GM19467 (cell line): ENCODE measurements around the gene SLC25A46.
"Not testable (repeated sequence)": the region's sequence is repeated elsewhere in the genome, so short reads cannot be mapped to it uniquely, and the experiment has no call there.

ENCODE experiments used
- ATAC-seq: cut with Tn5 transposase; IDR thresholded peaks from one replicate; pipeline ENCODE4 v1.9.1; 2021; ENCODE audit warnings: mild to moderate bottlenecking, moderate library complexity; ENCODE audit not compliant: unreplicated experiment

The SLC25A46 gene

DNA sequence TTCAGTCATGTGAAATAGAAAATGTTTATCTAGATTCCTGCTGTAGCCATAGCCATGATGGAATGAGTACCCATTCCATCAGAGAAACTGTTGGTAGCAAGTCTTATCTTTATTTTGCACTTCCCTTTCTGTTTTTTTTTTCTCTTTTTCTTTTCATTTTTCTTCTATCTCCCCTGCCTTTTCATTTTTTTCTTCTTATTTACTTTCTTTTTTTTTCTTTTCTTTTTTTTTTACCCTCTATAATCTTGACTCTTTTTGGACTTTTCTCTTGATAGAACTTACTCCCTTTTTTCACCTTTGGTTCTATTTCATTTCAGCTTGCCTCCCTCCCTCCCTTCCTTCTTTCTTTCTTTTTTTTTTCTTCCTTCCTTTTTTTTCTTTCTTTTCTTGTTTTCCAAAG, 15.4 kb downstream of the SLC25A46 start:
- ATAC-seq: no peak

DNA sequence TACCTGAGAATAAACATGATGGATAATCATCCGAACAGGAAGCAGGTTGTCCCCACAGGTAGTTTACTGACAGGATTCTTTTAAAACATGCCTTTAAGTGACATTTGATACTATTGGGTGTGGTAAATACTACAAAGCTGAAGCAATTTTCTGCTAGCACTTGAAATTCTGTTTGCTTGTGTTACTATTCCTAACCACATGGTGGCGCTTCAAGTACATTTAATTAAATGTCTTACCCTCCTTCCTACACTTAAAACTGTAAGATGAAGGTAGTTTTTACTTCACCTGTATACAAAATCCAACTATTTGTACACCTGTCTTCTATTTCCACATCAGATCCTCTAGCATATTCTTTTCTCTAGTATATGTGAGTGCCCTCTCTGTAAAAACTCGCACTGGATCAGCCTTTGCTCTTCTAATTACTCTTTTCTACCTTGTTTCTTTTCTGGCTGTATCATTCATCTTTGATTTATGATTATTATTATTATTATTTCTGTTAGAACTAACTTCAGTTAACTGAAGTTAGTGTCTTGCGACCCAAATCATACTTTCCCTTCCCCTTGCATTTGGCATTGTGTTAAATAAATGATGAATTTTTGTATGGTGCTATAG, 18.4 kb downstream of the SLC25A46 start:
- ATAC-seq: no peak

DNA sequence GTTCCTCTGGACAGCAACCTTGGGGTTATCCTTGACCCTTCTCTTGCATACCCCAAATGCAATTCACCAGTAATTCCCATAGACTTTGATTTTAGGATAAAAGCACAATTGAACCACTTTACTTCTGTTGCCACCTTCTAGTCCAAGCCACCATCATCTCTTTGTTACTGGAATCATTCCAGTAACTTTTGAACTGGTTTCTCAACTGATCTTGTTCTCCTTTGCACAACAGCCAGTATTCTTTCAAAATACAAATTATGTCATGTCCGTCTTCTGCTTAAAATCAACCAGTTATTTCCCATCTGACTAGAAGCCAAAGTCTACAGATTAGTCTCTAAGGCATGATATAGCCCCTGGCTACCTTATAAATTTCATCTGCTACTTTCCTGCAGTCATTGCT, 21.4 kb downstream of the SLC25A46 start:
- no peak for ATAC-seq

DNA sequence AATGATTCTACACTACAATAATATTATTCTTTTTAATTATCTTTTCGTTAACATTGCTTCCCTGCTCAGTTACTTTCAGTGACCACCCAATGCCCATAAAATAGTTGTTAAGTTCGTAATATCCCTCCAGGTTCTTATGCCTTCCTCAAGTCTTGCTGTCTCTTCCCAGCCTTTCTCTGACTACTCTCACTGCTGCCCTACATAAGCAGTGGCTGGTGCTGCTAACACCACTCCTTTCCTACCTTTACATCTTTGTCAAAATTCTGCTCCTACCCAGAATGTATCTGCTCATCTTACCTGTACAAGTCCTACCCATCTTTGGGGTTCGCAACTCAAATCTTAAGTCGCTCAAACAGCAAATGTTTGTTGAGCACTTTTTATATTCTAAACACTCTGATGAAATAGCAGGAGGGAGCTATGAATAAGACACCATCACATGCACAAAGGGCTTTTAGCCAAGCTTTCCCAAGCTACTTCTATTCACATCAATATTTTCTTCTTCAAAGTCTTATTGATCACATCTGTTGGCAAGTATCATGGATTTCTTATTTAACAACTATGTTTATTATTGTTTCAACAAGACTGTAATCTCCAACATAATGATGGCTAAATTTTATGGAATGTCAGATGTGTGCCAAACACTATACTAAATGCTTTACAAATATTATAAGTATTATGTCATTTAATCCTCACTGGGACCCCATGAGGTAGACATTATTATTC, 29.5 kb downstream of the SLC25A46 start:
- ATAC-seq: no peak

DNA sequence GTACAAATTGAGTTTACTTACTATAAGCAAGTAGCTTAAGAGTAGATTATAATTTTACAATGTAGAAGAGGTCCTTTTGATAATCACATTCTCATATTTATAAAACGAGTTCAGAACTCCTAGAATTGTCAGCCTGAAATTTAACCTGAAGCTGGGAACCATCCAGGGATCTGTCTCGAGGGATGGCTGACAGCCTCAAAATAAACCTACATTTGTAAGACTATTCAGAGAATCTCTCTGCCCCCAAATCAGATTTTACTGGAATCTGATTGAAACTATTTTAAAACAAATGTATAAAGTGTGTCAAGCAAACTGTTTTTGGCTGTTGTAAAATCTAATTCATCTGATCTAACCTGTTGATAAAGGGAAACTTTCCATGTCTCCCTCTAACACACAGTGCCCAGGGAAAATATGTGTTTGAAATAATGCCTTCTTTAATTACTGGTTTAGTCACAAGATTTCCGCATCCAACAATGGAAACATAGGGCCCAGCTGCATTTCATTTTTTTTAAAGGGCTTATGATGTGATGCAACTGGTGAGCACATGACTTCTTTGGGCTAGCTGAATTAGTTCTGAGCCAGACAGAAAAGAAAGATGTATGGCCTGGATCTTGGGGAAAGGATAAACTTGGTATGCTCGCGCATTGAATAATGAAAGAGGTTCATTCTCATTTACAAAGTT, 30.3 kb downstream of the SLC25A46 start:
- ATAC-seq: no peak

DNA sequence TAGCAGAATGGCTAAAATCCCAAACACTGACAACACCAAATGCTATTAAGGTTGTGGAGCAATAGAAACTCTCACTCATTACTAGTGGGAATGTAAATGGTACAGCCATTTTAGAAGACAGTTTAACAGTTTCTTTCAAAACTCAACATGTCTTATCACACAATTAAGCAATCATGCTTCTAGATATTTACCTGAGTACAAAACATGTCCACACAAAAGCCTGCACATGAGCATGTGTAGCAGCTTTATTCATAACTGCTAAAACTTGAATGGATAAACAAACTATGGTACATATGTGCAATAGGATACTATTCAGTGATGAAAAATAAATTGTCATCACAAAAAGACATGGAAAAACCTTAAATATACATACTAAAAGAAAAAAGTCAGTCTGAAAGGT, 31.5 kb downstream of the SLC25A46 start:
- ATAC-seq: no peak

DNA sequence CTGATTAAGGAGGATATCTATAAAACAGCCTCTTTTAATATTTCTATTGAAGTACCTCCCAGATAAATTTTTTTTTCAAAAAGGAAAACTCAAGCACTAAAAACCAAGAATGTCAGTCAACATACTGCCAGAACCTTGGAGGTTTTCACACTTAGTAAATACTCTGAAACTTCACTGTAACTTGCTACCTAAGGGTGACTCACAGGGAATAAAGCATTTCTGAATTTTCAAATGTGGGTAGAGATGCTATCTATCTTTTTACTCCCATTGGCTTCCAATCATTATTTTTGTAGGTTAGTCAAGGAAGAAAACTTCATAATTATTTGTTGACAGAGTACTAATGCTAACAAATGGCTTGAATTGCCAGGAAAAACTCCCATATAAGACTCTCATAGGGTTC, 46.1 kb downstream of the SLC25A46 start:
- no peak for ATAC-seq

DNA sequence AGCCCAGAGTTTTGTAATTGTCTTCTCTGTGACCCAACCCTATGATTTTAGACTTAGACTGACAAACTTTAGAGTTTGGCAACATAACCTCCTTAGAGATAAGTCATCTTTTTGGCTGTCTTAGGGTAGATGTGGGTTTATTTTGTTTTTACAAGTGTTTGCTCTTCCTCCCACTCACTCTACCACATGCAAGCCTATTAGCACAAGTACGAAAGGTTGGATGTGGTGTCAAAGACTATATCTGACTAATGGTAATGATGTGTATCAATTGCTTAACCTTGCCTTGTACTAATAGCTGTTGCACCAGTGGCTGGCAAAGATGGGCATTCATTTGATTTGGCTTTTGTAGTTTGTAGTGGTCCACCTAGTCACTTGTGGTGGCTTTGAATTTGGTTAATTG, 46.5 kb downstream of the SLC25A46 start:
- no peak for ATAC-seq

DNA sequence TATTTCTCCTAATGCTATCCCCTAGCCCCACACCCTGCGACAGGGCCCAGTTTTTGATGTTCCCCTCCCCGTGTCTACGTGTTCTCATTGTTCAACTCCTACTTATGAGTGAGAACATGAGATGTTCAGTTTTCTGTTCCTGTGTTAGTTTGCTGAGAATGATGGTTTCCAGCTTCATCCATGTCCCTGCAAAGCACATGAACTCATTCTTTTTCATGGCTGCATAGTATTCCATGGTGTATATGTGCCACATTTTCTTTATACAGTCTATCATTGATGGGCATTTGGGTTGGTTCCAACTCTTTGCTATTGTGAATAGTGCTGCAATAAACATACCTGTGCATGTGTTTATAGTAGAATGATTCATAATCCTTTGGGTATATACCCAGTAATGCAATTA, 49.2 kb downstream of the SLC25A46 start:
- not testable (repeated sequence) for ATAC-seq

DNA sequence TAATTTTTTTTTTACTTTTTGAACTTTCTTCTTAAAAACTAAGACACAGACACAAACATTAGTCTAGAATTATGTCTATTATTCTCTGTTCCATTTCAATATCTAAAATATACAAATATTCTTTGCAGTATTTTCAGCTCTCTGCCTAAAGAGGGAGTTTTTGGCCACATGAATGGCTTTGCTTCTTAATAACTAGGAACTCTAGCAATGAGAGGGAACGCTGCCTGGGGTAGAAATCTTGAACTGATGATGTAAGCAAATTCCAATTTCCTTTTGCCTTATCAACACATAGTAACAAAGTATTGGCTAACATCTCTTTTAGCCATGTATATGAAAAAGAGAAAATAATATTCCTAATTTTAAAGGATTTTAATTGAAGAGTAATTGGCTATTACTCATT, 51.9 kb downstream of the SLC25A46 start:
- ATAC-seq: no peak

DNA sequence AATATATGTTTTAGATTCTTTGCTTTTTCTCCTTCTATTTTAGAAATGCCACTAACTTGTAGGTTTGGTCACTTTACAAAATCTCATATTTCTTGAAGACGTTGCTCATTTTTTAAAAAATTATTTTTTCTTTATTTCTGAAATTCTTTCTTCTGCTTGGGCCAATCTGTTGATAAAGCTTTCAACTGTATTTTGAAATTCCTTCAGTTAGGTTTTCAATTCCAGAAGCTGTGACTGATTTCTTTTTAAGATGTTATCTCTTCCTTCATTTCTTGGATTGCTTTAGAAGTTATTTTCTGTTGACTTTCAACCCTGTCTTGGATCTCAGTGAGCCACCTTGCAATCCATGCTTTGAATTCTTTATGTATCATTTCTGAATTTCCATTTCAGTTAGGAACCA, 64.2 kb downstream of the SLC25A46 start:
- no peak for ATAC-seq

DNA sequence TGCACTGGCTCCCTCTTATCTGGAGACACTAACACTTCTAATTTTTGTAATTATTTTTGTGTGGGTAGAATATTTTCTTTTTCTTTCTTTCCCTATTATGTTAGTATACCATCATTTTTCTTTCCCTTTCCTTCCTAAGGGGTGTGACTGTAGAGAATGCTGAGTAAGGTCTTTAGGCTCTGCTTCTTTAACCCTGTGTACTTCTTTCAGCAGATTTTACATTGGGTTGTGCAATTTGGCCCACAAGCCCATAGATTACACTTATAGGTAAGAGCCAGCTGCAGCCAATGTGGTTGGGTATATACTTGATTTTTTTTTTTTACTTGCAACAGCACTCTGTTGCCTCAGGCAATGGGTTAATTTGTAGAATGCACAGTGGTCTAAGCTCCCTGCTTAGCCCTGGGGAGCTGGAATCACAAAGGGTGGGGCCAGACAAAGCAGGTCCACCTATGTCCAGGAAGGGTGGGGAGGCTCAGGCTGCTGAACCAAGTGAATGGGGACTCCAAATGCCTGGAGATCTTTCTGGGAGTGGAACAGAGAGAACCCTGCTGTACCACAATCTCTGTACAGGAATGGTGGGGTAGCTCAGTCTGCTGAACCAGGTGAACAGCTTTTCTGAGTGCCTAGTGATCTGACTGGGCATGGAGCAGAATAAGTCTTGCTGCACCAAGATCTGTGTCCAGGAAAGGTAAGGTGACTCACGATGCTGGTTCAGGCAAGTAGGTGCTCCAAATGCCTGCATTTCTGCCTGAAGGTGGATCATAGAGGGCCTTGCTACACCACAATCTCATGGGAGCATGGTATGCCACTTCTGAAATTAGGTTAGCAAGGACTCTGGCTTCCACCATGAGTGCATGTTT, 64.9 kb downstream of the SLC25A46 start:
- no peak for ATAC-seq

DNA sequence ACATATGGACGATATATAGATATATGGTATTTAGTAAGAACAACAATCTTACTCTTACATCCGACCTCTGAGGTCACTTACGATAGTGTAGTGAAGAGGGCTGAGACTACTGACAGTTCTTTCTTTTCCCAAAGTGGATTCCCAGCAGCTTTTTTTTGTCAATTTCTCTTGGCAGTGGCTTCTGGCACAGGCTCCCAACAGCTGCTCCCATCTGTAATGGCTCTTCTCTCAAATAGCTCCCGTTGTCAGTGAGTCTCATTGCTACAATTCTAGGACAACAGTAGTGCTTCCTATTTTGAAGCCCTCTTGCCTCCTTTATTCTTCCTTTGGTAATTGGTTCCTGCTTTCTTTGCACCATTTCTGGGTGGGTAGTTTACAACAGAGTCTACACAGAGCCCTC, 68.4 kb downstream of the SLC25A46 start:
- ATAC-seq: no peak

DNA sequence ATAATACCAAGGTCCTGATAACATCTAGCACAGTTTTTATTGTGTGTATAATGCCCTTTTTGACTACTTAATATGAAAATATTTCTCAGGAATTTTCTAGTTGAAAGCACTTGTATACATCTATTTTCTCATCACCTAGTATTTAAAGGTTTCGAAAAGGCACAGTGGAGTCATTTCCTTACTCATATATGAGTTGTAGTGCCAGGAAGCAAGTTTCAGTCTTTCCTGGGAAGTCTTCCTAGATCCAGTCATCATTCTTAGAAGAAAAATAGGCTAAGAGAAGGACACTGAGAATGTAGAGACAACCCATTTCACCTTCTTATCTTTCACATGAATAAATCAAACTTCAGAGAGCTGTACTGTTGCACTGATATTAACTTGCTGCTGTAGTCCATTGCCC, 70.2 kb downstream of the SLC25A46 start:
- ATAC-seq: no peak
